Loucy (cell line): ENCODE measurements around the gene KAT6B.

Experiments
- CTCF ChIP-seq: fragments of 200-600 bp; sonication (generic); conservative IDR thresholded peaks from 2 replicates; pipeline ENCODE4 v1.5.1; 2014; ENCODE audit warnings: mild to moderate bottlenecking, antibody characterized with exemption, low read length
- EZH2phosphoT487 ChIP-seq: fragments of 200-600 bp; IDR thresholded peaks from 2 replicates; pipeline ENCODE4 v1.6.1; 2018; ENCODE audit warnings: antibody characterized with exemption, mild to moderate bottlenecking, moderate library complexity, borderline replicate concordance

GRCh38 chr10:74949034-74949832 is 122.8 kb downstream of the KAT6B start:
- TF ChIP-seq CTCF, result no peak
- no peak for TF ChIP-seq EZH2phosphoT487
